K562 (cell line): ENCODE data around the gene VGLL3. TPM values are rescaled to one million over a fixed set of nuclear protein-coding genes. Genes with fewer than 3 reads are reported as not detected.

Experiments used
- ATAC-seq: fragments of 200-7000 bp; cut with Tn5 transposase; 3 replicates; pipeline ENCODE4 v1.9.1; 2020; ENCODE audit warnings: moderate library complexity
- BruUV-seq: library from RNA; stranded (reverse); fragments of 400-500 nt; replicated peaks from 2 replicates; lab custom pipeline; 2021; lab: Mats Ljungman, UMichigan
- CTCF ChIA-PET: fragments of 300-600 bp; formaldehyde crosslinking; extraction: SDS; loops from one replicate; lab custom pipeline; 2021; ENCODE audit warnings: low intra/inter-chr PET ratio; lab: Yijun Ruan, JAX
- POLR2A ChIA-PET: fragments of 300-600, 350-650 bp; sonication (Branson Sonifier 250); formaldehyde crosslinking; extraction: SDS; loops from one replicate; lab custom pipeline; 2021; ENCODE audit warnings: antibody characterized with exemption, inconsistent platforms; lab: Yijun Ruan, JAX
- DNase-seq, 4 experiments: peaks; one replicate each; pipeline versions ENCODE4 v3.0.0 to v3.0.0-alpha.2; 2011 to 2018; ENCODE audit warnings: low spot score in 3 of 4, mixed read lengths in 3 of 4; ENCODE audit errors: extremely low read depth in 1 of 4
- FAIRE-seq: peaks from 2 replicates; lab custom pipeline; 2011; peaks lifted over from hg19 to GRCh38; lab: Jason Lieb, UNC
- H2AFZ ChIP-seq: 2 replicates; pipeline ENCODE4 v1.6.0; 2011; ENCODE audit warnings: low read depth, low read length, control low read depth, inconsistent platforms
- H3K27ac ChIP-seq: fragments of 200-600 bp; 3 replicates; pipeline ENCODE4 v1.8.0; 2011; ENCODE audit warnings: low read depth, mild to moderate bottlenecking, control low read depth, inconsistent platforms, low read length, moderate library complexity, mixed read lengths; ENCODE audit errors: extremely low read depth
- H3K27me3 ChIP-seq, 2 experiments: fragments of 300-600 bp in 1 of 2; 2 replicates in 1 of 2; 3 replicates in 1 of 2; pipeline versions ENCODE4 v1.6.0 to v1.8.0; 2011; ENCODE audit warnings: inconsistent platforms in 2 of 2, low read length in 2 of 2, mild to moderate bottlenecking in 1 of 2, mixed read lengths in 1 of 2, moderate library complexity in 1 of 2; ENCODE audit not compliant: control insufficient read depth in 2 of 2, insufficient read depth in 2 of 2
- H3K36me3 ChIP-seq: fragments of 300-600 bp; 3 replicates; pipeline ENCODE4 v1.8.0; 2011; ENCODE audit warnings: mild to moderate bottlenecking, low read length, inconsistent platforms; ENCODE audit not compliant: control insufficient read depth, insufficient read depth
- H3K4me1 ChIP-seq, 2 experiments: fragments of 200-600 bp in 1 of 2; replicated peaks in 1 of 2; 2 replicates in 1 of 2; 3 replicates in 1 of 2; pipeline versions ENCODE4 v1.5.1 to v1.8.0; 2011; ENCODE audit warnings: inconsistent platforms in 2 of 2, low read length in 2 of 2, mild to moderate bottlenecking in 1 of 2, mixed read lengths in 1 of 2, moderate library complexity in 1 of 2; ENCODE audit not compliant: control insufficient read depth in 2 of 2, insufficient read depth in 2 of 2
- H3K4me2 ChIP-seq: 2 replicates; pipeline ENCODE4 v1.6.1; 2011; ENCODE audit warnings: low read length, control low read depth, inconsistent platforms, mixed read lengths; ENCODE audit not compliant: insufficient read depth
- H3K4me3 ChIP-seq: fragments of 200-600 bp; sonication (generic), shearing (Covaris generic); 2 replicates; pipeline ENCODE4 v1.5.1; 2016; ENCODE audit warnings: control low read depth, inconsistent platforms
- H3K79me2 ChIP-seq: fragments of 200-600 bp; 3 replicates; pipeline ENCODE4 v1.8.0; 2011; ENCODE audit warnings: low read length, inconsistent platforms; ENCODE audit not compliant: control insufficient read depth, insufficient read depth
- H3K9ac ChIP-seq, 2 experiments: 2 replicates each; pipeline versions ENCODE4 v1.6.0 to v1.6.1; 2011; ENCODE audit warnings: low read depth in 2 of 2, low read length in 2 of 2, control low read depth in 1 of 2, inconsistent platforms in 1 of 2, mild to moderate bottlenecking in 1 of 2, mixed read lengths in 1 of 2; ENCODE audit not compliant: insufficient read depth in 1 of 2
- H3K9me1 ChIP-seq: one replicate; pipeline ENCODE4 v1.6.0; 2011; ENCODE audit warnings: inconsistent platforms, mild to moderate bottlenecking, low read length, moderate library complexity; ENCODE audit not compliant: control insufficient read depth, insufficient read depth
- H3K9me3 ChIP-seq: replicated peaks from 2 replicates; pipeline ENCODE4 v1.5.1; 2011; ENCODE audit warnings: low read depth, low read length, inconsistent platforms; ENCODE audit not compliant: control insufficient read depth, insufficient read depth
- H4K20me1 ChIP-seq: replicated peaks from 2 replicates; pipeline ENCODE4 v1.6.1; 2011; ENCODE audit warnings: low read length, inconsistent platforms, mixed read lengths; ENCODE audit not compliant: control insufficient read depth, insufficient read depth
- BRF1 ChIP-seq: IDR thresholded peaks from 3 replicates; pipeline ENCODE4 v1.6.1; 2011; ENCODE audit warnings: borderline replicate concordance, mild to moderate bottlenecking; ENCODE audit not compliant: insufficient read length; ENCODE audit errors: extremely low read depth
- CC2D1A ChIP-seq: fragments of 450-650 bp; IDR thresholded peaks from 2 replicates; pipeline ENCODE4 v1.6.1; 2017; ENCODE audit warnings: mild to moderate bottlenecking
- CGGBP1 ChIP-seq: fragments of 250-450 bp; sonication (Bioruptor Pico); IDR thresholded peaks from 2 replicates; pipeline ENCODE4 v1.9.0; 2021; ENCODE audit warnings: mild to moderate bottlenecking
- DNMT1 ChIP-seq: fragments of 450-650 bp; IDR thresholded peaks from 2 replicates; pipeline ENCODE4 v1.6.1; 2016; ENCODE audit warnings: antibody characterized with exemption, mild to moderate bottlenecking
- ETV1 ChIP-seq: fragments of 450-650 bp; conservative IDR thresholded peaks from 2 replicates; pipeline ENCODE4 v1.6.1; 2016; ENCODE audit warnings: missing genetic modification characterization, control low read depth, low read depth, missing compliant biosample characterization
- KAT2B ChIP-seq: IDR thresholded peaks from one replicate; pipeline ENCODE4 v1.6.1; 2012; ENCODE audit warnings: low read depth, mild to moderate bottlenecking, control low read depth, inconsistent platforms, low read length, moderate library complexity
- KLF13 ChIP-seq: fragments of 450-650 bp; IDR thresholded peaks from 2 replicates; pipeline ENCODE4 v1.6.1; 2016; ENCODE audit warnings: missing genetic modification characterization, low read depth, mild to moderate bottlenecking, missing compliant biosample characterization, moderate library complexity, borderline replicate concordance
- NFRKB ChIP-seq: fragments of 450-650 bp; IDR thresholded peaks from 2 replicates; pipeline ENCODE4 v1.6.1; 2016; ENCODE audit warnings: low read depth
- PHF8 ChIP-seq: fragments of 200-600 bp; sonication (generic); IDR thresholded peaks from 2 replicates; pipeline ENCODE4 v1.6.1; 2012; ENCODE audit warnings: mixed run types, mild to moderate bottlenecking, inconsistent platforms, low read length, moderate library complexity, borderline replicate concordance
- RBFOX2 ChIP-seq: fragments of 200-400 bp; formaldehyde crosslinking; IDR thresholded peaks from 2 replicates; pipeline ENCODE4 v1.6.1; 2017; ENCODE audit warnings: low read depth, mild to moderate bottlenecking, low read length, moderate library complexity
- TCF7 ChIP-seq: sonication (generic); IDR thresholded peaks from 2 replicates; pipeline ENCODE4 v1.6.1; 2016; ENCODE audit warnings: antibody characterized with exemption, borderline replicate concordance
- TFE3 ChIP-seq: fragments of 450-650 bp; formaldehyde crosslinking; IDR thresholded peaks from 2 replicates; pipeline ENCODE4 v1.4.0; 2020; ENCODE audit warnings: mild to moderate bottlenecking, mixed read lengths
- TRIM25 ChIP-seq: fragments of 450-650 bp; IDR thresholded peaks from 2 replicates; pipeline ENCODE4 v1.7.0; 2016; ENCODE audit warnings: borderline replicate concordance
- ZEB2 ChIP-seq: fragments of 450-650 bp; IDR thresholded peaks from 2 replicates; pipeline ENCODE4 v1.6.1; 2016
- ZNF551 ChIP-seq: fragments of 250-450 bp; sonication (Bioruptor Pico); IDR thresholded peaks from 2 replicates; pipeline ENCODE4 v1.5.0; 2021; ENCODE audit warnings: mild to moderate bottlenecking, moderate library complexity
- ZNF589 ChIP-seq: fragments of 200-800 bp; sonication (Bioruptor generic); IDR thresholded peaks from 2 replicates; pipeline ENCODE4 v1.6.1; 2016; ENCODE audit warnings: low read depth, missing genetic modification characterization, missing compliant biosample characterization
- ZNF695 ChIP-seq: fragments of 450-650 bp; formaldehyde crosslinking; IDR thresholded peaks from 2 replicates; pipeline ENCODE4 v1.4.0; 2020; ENCODE audit warnings: mild to moderate bottlenecking, moderate library complexity
- WGBS: fragments of 100-300 bp; shearing (Covaris generic); methylation state at CpG from one replicate; pipeline ENCODE4 v1.1.6; 2016; ENCODE audit warnings: low coverage, mixed read lengths; ENCODE audit not compliant: insufficient coverage; ENCODE audit errors: missing lambda C conversion rate; 5-methylcytosine and 5-hydroxymethylcytosine counted together
- in situ Hi-C: fragments of 300-500 bp; cut with MboI; formaldehyde crosslinking; loops from 4 replicates; pipeline ENCODE4 v1.15.0; 2018; ENCODE audit warnings: inconsistent platforms, mixed read lengths
- intact Hi-C: fragments of 100-400 bp; cut with micrococcal nuclease; formaldehyde crosslinking; loops from 2 replicates; pipeline ENCODE4 v1.14.2; 2022
- polyA plus RNA-seq, 8 experiments: library from polyadenylated mRNA; depleted of rRNA in 4 of 8; stranded (reverse) in 5 of 8; unstranded in 3 of 8; fragments of >200 nt; fragmentation: Nextera tagmentation in 2 of 8; fragmentation: Illumina TruSeq in 1 of 8; extraction: Ambion mirVana in 2 of 8; extraction: Trizol in 1 of 8; gene quantifications; 2 replicates each; pipeline versions ENCODE4 v1.2.1 to v1.2.3, GENCODE V29; 2011 to 2014; ENCODE audit warnings: inconsistent platforms in 1 of 8, missing spikeins in 1 of 8
- total RNA-seq, 7 experiments: library from RNA; depleted of rRNA in 6 of 7; stranded (reverse); fragments of >200 nt in 6 of 7; fragmentation: Illumina TruSeq in 2 of 7; extraction: Trizol in 2 of 7; gene quantifications; 2 replicates each; pipeline versions ENCODE4 v1.2.1 to v1.2.3, GENCODE V29; 2011 to 2021; ENCODE audit warnings: low replicate concordance in 1 of 7

VGLL3 gene
- total and polyA plus RNA-seq, 9 of the 15 experiments (the other 6 are each of a cell fraction or from before 2014, with no cell fraction given), result under 0.01 to 0.09 (median 0.04) TPM; not detected in 6

GRCh38 chr3:86982883-86983282 is 8.1 kb downstream of the VGLL3 start:
- TF ChIP-seq ZNF589 (CRISPR knock-in tag) (no peak), KLF13 (tag) (no peak), TRIM25 (no peak), ZEB2 (no peak), ZNF551 (CRISPR knock-in tag) (no peak), BRF1 (no peak), CC2D1A (no peak), ZNF695 (CRISPR knock-in tag) (no peak), RBFOX2 (no peak), PHF8 (no peak), TFE3 (no peak), TCF7 (no peak), ETV1 (no peak), DNMT1 (no peak), KAT2B (no peak), NFRKB (no peak), CGGBP1 (CRISPR knock-in tag) (no peak)
- H3K4me3 ChIP-seq, result no peak overlapping the region
- CTCF ChIA-PET, result no interaction called here
- no peak overlapping the region for H2AFZ ChIP-seq
- WGBS, result 4% methylated on average over 2 of the region's 2 CpGs
- H3K36me3 ChIP-seq, result no peaks in the 10 kb centered on the region
- in situ Hi-C loops (no loop called here), intact Hi-C loops (no loop called here)
- no peaks in the 10 kb centered on the region for H3K9me3 ChIP-seq
- no peaks in the 10 kb centered on the region for H3K79me2 ChIP-seq
- no peak overlapping the region for H3K9ac ChIP-seq
- POLR2A ChIA-PET, result no interaction called here
- no TSS peak for BruUV-seq
- H3K4me1 ChIP-seq, result no peaks in the 10 kb centered on the region
- no peak for FAIRE-seq
- ATAC-seq, result no peak
- no peaks in the 10 kb centered on the region for H3K27me3 ChIP-seq
- H3K4me2 ChIP-seq, result no peak overlapping the region
- H3K9me1 ChIP-seq, result no peaks in the 10 kb centered on the region
- no peak overlapping the region for H3K27ac ChIP-seq
- H4K20me1 ChIP-seq, result no peaks in the 10 kb centered on the region
- DNase-seq, result no peak
